ENCODE measurements around the gene AZI2.

AZI2 gene

GRCh38 chr3:28348629-28349468 is at the start of gene AZI2, which contains the start of gene ZCWPW2:
AZI2 (minus strand) TSS chr3:28348824; CDS start chr3:28340617, 8,207 bp downstream.
ZCWPW2 (plus strand) TSS chr3:28348721; CDS start chr3:28413069, 64,348 bp downstream.
- no peak for TF ChIP-seq CTCF (IDR thresholded peaks at IDR 0.05; ENCODE audit: insufficient read depth, low read depth, low read length, missing control alignments)
- peak; percentile 97 for DNase-seq (ENCODE audit: low read depth)
- H3K4me3 ChIP-seq (ENCODE audit: low read depth, low read length) = peak within 1 kb of the TSS; percentile 95

GRCh38 chr3:28388978-28389377 is 40.4 kb upstream of the AZI2 start:
- DNase-seq (ENCODE audit: low read depth) = no peak
- H3K4me3 ChIP-seq (ENCODE audit: low read depth, low read length) = no peak overlapping the region
- no peak for TF ChIP-seq CTCF (IDR thresholded peaks at IDR 0.05; ENCODE audit: insufficient read depth, low read depth, low read length, missing control alignments)

- no peak for TF ChIP-seq CTCF (IDR thresholded peaks at IDR 0.05; ENCODE audit: insufficient read depth, low read depth, low read length, missing control alignments)
- DNase-seq (ENCODE audit: low read depth) = no peak
- H3K4me3 ChIP-seq (ENCODE audit: low read depth, low read length) = no peak overlapping the region
These were observed 37.4 kb upstream of the AZI2 start for GRCh38 chr3:28386049-28386448.

- no peak for DNase-seq (ENCODE audit: low read depth)
- no peak overlapping the region for H3K4me3 ChIP-seq (ENCODE audit: low read depth, low read length)
- no peak for TF ChIP-seq CTCF (IDR thresholded peaks at IDR 0.05; ENCODE audit: insufficient read depth, low read depth, low read length, missing control alignments)
These were observed 27.8 kb upstream of the AZI2 start for GRCh38 chr3:28376424-28376823.

- TF ChIP-seq CTCF (IDR thresholded peaks at IDR 0.05; ENCODE audit: insufficient read depth, low read depth, low read length, missing control alignments) = no peak
- H3K4me3 ChIP-seq (ENCODE audit: low read depth, low read length) = peak overlapping the region; percentile 95
- DNase-seq (ENCODE audit: low read depth) = no peak
These were observed 911 bp upstream of the AZI2 start for GRCh38 chr3:28349469-28350000.

- H3K4me3 ChIP-seq (ENCODE audit: low read depth, low read length) = peak overlapping the region; percentile 95
- DNase-seq (ENCODE audit: low read depth) = no peak
- TF ChIP-seq CTCF (IDR thresholded peaks at IDR 0.05; ENCODE audit: insufficient read depth, low read depth, low read length, missing control alignments) = no peak
These were observed 377 bp downstream of the AZI2 start for GRCh38 chr3:28348265-28348628.
